22Rv1 (cell line): ENCODE measurements around the gene GEMIN4.

Experiments
- CTCF ChIP-seq: fragments of 450-650 bp; IDR thresholded peaks from 2 replicates; pipeline ENCODE4 v1.5.1; 2017; ENCODE audit warnings: mild to moderate bottlenecking
- ZFX ChIP-seq: fragments of 450-650 bp; IDR thresholded peaks from 2 replicates; pipeline ENCODE4 v1.6.1; 2017; ENCODE audit warnings: antibody characterized with exemption, borderline replicate concordance

GRCh38 chr17:778096-778495, 26.0 kb upstream of the GEMIN4 start:
- TF ChIP-seq CTCF = no peak
- TF ChIP-seq ZFX = no peak
